GM18498 (cell line): ENCODE data around the gene ZCCHC7.
"Not testable (repeated sequence)": the region's sequence is repeated elsewhere in the genome, so short reads cannot be mapped to it uniquely, and the experiment has no call there.

ENCODE experiments used
- ATAC-seq: cut with Tn5 transposase; IDR thresholded peaks from one replicate; pipeline ENCODE4 v1.9.1; 2021; ENCODE audit warnings: mild to moderate bottlenecking, moderate library complexity; ENCODE audit not compliant: unreplicated experiment

ZCCHC7 gene

DNA sequence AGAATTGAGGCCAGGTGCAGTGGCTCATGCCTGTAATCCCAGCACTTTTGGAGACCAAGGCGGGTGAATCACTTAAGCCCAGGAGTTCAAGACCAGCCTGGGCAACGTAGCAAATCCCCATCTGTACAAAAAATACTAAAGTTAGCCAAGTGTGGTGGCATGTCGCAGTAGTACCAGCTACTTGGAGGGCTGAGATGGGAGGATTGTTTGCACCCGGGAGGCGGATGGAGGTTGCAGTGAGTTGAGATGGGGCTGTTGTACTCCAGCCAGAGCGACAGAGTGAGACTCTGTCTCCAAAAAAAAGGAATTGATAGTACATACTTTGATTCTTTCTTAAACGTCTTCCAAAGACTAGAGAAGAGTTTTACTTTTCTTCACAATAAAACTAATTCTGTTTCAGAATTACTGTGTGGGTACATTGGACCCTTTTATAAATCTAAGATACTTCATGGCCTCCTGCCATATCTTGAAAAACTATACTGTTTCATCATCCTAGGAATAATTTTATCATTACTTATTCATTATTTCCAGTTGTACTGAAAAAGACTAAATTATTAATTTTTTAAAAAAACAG lies 170.1 kb downstream of the ZCCHC7 start:
- ATAC-seq = no peak

GRCh38 chr9:37290940-37291485 lies 170.6 kb downstream of the ZCCHC7 start:
- peak; percentile 36 for ATAC-seq

DNA sequence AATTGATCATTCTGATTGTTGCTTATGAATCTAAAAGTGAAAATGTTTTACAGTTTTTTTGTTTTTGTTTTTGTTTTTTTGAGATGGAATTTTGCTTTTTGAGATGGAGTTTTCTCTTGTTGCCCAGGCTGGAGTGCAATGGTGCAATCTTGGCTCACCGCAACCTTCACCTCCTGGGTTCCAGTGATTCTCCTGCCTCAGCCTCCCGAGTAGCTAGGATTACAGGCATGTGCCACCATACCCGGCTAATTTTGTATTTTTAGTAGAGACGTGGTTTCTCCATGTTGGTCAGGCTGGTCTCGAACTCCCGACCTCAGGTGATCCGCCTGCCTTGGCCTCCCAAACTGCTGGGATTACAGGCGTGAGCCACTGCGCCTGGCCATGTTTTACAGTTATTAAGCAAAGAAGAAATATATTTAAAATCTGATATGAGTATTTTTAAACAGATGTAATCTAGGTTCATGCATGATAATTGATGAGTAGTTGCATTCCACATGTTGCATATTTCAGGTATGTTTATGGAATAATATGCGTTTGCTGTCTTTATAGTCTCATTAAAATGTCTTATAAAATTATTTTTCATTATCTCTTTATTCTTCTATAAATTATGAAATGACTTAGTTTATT lies 171.4 kb downstream of the ZCCHC7 start:
- ATAC-seq = not testable (repeated sequence)

- ATAC-seq = no peak
These were observed 172.5 kb downstream of the ZCCHC7 start for GRCh38 chr9:37292896-37293295.

GRCh38 chr9:37293664-37294524 lies 173.5 kb downstream of the ZCCHC7 start:
- ATAC-seq = peak; percentile 52

DNA sequence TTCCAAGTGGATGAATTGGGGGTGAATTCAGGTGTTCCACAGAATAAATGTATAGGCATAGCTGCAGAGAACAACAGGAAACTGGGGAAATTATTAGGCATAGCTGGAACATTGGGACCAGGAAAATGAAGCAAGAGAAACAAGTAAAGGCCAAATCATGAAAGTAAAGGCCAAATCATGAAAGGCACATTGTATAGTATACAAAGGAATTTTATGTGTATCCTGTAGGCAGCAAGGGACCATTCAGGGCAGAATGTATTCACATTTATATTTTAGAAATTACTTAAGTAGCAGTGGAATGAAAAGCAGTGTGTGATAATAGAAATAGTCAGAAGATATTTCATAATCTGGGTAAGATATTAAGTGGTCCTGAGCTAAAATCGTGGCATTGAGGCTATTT lies 174.8 kb downstream of the ZCCHC7 start:
- ATAC-seq = no peak

- no peak for ATAC-seq
These were observed 175.4 kb downstream of the ZCCHC7 start for GRCh38 chr9:37295796-37296195.

DNA sequence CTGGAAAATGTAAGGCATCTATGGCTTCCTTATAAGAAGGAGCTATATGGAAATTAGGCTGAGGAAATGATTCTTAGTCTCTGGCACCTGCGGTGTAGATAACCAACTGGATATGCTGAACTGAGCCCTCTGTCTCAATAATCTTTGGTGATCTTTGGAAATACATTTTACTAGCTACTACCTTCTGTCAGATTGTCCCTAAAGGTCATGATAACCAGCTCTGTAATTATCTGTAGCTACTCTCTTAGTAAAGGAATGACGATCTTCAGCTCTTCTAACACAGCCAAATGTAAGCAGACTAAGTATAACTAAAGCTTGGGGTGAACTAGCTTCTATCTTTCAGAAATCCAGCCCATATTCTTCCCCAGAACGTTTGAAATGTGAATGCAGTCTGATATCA lies 177.2 kb downstream of the ZCCHC7 start:
- no peak for ATAC-seq

DNA sequence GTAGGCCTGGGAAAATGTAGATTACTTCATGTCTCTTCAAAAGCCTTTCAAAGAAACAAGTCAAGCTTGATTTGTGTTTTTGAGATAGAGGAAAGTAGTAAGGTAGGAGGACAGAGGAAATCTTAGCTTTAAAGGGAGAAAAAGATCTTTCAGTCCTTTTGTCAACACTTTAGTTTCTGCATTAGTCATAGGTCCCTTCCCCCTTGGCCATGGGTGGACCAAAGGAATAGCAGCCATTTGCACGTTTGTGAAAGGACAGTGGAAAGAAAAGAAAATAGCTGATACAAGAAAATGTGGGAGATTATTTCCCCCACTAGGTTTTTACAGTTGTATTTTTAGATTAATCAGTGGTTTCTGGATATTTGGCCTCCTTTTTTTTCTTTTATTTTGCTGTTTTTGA lies 180.2 kb downstream of the ZCCHC7 start:
- ATAC-seq = peak; percentile 29

DNA sequence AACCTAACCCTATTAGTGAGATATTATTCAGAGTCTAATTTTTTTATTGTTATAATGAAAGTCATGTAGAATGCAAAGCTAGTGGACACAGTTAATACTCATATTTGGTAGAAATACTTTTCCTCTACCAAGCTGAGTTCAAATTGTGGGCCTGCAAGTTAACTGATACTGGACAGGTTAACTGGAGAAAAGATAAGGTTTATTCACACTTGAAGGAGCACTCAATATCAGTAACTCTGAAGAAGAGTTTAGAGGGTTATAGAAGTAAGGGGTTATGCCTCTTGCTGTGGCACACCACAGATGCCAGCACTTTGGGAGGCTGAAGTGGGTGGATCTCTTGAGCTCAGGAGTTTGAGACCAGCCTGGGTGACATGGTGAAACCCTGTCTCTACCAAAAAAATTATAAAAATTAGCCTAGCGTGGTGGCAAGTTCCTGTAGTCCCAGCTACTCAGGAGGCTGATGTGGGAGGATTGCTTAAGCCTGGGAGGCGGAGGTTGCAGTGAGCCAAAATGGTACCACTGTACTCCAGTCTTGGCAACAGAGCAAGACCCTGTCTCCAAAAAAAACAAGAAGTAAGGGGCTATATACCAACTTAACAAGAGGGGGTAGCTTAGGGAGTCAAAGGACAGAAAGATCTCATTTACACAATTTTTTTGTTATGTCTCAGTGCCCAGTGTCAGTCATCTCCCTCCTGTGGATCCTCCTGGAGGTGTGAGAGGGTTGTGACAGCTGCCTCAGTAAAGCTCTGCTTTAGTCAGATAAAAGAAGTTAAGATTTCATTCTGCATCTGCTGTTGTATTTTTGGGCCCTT lies 180.9 kb downstream of the ZCCHC7 start:
- no peak for ATAC-seq

DNA sequence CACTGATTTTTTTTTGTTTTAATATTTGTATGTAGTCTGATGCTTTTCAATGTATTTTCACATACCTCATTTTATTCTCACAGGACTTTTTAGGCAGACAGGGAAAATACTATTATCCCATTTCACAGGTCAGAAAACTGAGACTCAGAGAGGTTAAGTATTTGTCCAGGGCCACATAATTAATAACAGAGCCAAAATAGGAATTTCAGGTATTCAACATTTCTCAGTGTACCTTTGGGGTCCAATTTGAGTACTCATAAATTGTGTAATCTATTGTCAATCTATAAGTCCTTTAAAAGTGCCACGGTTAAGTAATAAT lies 181.4 kb downstream of the ZCCHC7 start:
- ATAC-seq = no peak

GRCh38 chr9:37302277-37302676 lies 181.9 kb downstream of the ZCCHC7 start:
- peak; percentile 80 for ATAC-seq

DNA sequence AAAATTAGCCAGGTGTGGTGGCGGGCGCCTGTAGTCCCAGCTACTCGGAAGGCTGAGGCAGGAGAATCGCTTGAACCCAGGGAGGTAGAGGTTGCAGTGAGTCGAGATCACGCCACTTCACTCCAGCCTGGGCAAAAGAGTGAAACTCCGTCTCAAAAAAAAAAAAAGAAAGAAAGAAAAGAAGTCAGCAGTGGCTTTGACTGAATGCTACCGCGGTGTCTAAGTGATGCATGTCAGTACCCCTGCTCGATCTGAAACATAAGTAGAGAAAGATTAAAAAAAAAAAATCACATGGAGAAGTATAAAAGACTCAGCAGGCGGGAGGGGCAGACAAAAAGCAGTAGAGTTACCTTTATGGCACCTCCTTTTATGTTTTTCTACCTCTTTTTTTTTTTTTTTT lies 182.9 kb downstream of the ZCCHC7 start:
- ATAC-seq = not testable (repeated sequence)

- ATAC-seq = peak; percentile 56
These were observed 188.8 kb downstream of the ZCCHC7 start for GRCh38 chr9:37309136-37309535.

DNA sequence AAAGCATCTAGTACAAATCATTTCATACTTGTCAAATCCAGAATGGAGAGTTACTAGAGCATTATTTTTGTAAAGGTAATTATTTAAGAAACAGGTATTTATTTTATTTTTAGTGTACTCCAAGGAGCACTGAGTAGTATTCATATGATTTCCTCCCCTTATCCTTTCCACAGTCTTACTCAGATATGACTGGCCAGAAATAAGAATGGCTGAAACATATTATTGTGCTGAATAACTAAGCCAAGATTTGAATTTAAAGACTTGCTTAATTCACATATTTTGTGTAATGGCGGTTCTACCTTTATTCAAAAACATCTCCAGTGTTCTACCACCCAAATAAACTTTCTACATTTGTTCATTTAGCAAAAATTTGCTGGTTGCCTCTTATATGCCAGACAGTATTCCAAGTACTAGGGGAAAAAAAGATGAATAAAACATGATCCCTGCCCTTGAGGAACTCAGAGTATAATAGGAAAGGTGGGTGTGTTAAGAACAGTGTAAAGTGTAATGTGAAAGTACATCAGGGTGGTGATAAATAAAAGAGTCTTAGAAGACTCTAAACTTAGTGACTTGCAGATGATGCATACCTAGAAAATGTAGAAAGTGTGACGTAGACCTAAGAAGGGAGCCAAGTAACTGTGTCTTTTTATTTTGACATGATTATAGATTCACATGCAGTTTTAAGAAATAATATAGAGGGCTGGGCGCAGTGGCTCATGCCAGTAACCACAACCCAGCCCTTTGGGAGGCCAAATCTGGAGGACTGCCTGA lies 191.7 kb downstream of the ZCCHC7 start:
- ATAC-seq = no peak

DNA sequence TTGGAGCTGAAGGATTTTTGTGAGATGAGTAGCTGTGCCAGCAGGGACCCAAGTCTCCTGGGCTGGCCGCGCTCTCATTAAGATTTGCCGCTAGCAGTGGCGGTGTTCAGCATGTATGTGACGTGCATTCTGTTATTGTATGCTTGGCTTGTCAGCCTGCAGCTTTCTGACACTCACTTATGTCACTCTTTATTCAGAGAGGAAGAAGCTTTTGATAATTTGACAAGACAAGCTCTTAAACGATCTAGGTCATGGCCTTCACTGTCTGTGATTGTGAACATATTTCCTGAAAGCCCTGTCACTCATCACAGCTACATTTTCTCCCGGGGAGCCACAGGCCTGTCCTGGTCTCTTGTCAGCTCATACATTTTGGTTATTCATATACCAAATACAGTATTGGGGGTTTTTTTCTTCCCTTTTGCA lies 203.9 kb downstream of the ZCCHC7 start:
- peak; percentile 61 for ATAC-seq

GRCh38 chr9:37324691-37325490 lies 204.5 kb downstream of the ZCCHC7 start:
- peak; percentile 39 for ATAC-seq

GRCh38 chr9:37325778-37326177 lies 205.4 kb downstream of the ZCCHC7 start:
- no peak for ATAC-seq

GRCh38 chr9:37327553-37327952 lies 207.2 kb downstream of the ZCCHC7 start:
- ATAC-seq = no peak
